Gastroesophageal sphincter (tissue), 3 donors: Measurements from ENCODE around the gene CIB2.

Source experiments
- EP300 ChIP-seq: sonication (generic); formaldehyde crosslinking; IDR thresholded peaks from one replicate; pipeline ENCODE4 v1.6.1; 2017; ENCODE audit warnings: antibody characterized with exemption, mild to moderate bottlenecking
- POLR2A ChIP-seq, 2 donors: fragments of 450-650 bp; IDR thresholded peaks; one replicate each; pipeline ENCODE4 v1.6.1; 2017; ENCODE audit warnings: antibody characterized with exemption in 2 of 2, mild to moderate bottlenecking in 2 of 2, moderate library complexity in 1 of 2
- TF ChIP-seq, protein P1 (sequence below), 4 experiments: fragments of 200-600 bp in 2 of 4; fragments of 450-650 bp in 2 of 4; sonication (generic) in 1 of 4; IDR thresholded peaks; one replicate each; pipeline ENCODE4 v1.5.1; 2017 to 2019; ENCODE audit warnings: antibody characterized with exemption in 4 of 4, mild to moderate bottlenecking in 2 of 4, moderate library complexity in 2 of 4

GRCh38 chr15:78065973-78066946 is 65.0 kb downstream of the CIB2 start:
- TF ChIP-seq, protein P1, sequence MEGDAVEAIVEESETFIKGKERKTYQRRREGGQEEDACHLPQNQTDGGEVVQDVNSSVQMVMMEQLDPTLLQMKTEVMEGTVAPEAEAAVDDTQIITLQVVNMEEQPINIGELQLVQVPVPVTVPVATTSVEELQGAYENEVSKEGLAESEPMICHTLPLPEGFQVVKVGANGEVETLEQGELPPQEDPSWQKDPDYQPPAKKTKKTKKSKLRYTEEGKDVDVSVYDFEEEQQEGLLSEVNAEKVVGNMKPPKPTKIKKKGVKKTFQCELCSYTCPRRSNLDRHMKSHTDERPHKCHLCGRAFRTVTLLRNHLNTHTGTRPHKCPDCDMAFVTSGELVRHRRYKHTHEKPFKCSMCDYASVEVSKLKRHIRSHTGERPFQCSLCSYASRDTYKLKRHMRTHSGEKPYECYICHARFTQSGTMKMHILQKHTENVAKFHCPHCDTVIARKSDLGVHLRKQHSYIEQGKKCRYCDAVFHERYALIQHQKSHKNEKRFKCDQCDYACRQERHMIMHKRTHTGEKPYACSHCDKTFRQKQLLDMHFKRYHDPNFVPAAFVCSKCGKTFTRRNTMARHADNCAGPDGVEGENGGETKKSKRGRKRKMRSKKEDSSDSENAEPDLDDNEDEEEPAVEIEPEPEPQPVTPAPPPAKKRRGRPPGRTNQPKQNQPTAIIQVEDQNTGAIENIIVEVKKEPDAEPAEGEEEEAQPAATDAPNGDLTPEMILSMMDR (IDR thresholded peaks at IDR 0.05): no peak
- TF ChIP-seq POLR2A (IDR thresholded peaks at IDR 0.05) (no peak), EP300 (no peak)
